Skin of body (tissue), 3 donors: ENCODE data around the gene DNAJB11. TPM values are rescaled to one million over a fixed set of nuclear protein-coding genes. Genes with fewer than 3 reads are reported as not detected.
"Not testable (repeated sequence)": the region's sequence is repeated elsewhere in the genome, so short reads cannot be mapped to it uniquely, and the experiment has no call there.

Experiments used
- DNase-seq: peaks from one replicate; lab custom pipeline; 2025; lab: John Stamatoyannopoulos, UW
- small RNA-seq: library from RNA; depleted of rRNA; stranded (forward); fragments of <200 nt; gene quantifications from one replicate; pipeline ENCODE3, GENCODE V24; 2014; ENCODE audit warnings: low replicate concordance
- total RNA-seq: library from RNA; depleted of rRNA; stranded (reverse); fragments of >200 nt; gene quantifications from one replicate; pipeline ENCODE4 v1.2.3, GENCODE V29; 2014

DNAJB11 gene
- total RNA-seq, 1 donor from 2014 or later: 39.3 TPM

GRCh38 chr3:186617036-186617946 lies 46.8 kb downstream of the DNAJB11 start:
- peak; percentile 45 for DNase-seq

- no peak for DNase-seq
Observed at GRCh38 chr3:186618318-186618938, 47.9 kb downstream of the DNAJB11 start.

GRCh38 chr3:186619787-186620212 lies 49.3 kb downstream of the DNAJB11 start:
- no peak for DNase-seq

- no peak for DNase-seq
Observed at GRCh38 chr3:186620213-186621092, 49.9 kb downstream of the DNAJB11 start.

GRCh38 chr3:186621894-186622650 lies 51.6 kb downstream of the DNAJB11 start:
- no peak for DNase-seq

- no peak for DNase-seq
Observed at GRCh38 chr3:186622651-186623310, 52.3 kb downstream of the DNAJB11 start.

- no peak for DNase-seq
Observed at GRCh38 chr3:186624598-186624997, 54.1 kb downstream of the DNAJB11 start.

GRCh38 chr3:186625600-186626042 lies 55.1 kb downstream of the DNAJB11 start:
- DNase-seq: no peak

GRCh38 chr3:186626254-186626847 lies 55.8 kb downstream of the DNAJB11 start:
- DNase-seq: no peak

- DNase-seq: no peak
Observed at GRCh38 chr3:186627852-186628414, 57.4 kb downstream of the DNAJB11 start.

- DNase-seq: no peak
Observed at GRCh38 chr3:186628756-186629155, 58.2 kb downstream of the DNAJB11 start.

- DNase-seq: no peak
Observed at GRCh38 chr3:186630950-186631641, 60.6 kb downstream of the DNAJB11 start.

- DNase-seq: no peak
Observed at GRCh38 chr3:186633481-186633880, 63.0 kb downstream of the DNAJB11 start.

GRCh38 chr3:186634207-186634606 lies 63.7 kb downstream of the DNAJB11 start:
- DNase-seq: not testable (repeated sequence)

Small RNA genes within 50 kb of the gene (small RNA-seq; reads per million reads assigned to genes)
- gene RF00017: not detected

Other genes starting within 250 kb of the DNAJB11 start
- 2.9 TPM for gene DGKG, start 208.5 kb upstream of the DNAJB11 start, total RNA-seq
- 0.99 TPM for gene CRYGS, start 26.3 kb upstream of the DNAJB11 start, total RNA-seq
- gene TBCCD1, start 3.4 kb upstream of the DNAJB11 start, total RNA-seq: 13.9 TPM
- not detected for gene AHSG, start 42.3 kb downstream of the DNAJB11 start, total RNA-seq
- gene FETUB, start 69.7 kb downstream of the DNAJB11 start, total RNA-seq: 0.49 TPM
- not detected for gene HRG, start 95.3 kb downstream of the DNAJB11 start, total RNA-seq
- not detected for gene KNG1, start 146.6 kb downstream of the DNAJB11 start, total RNA-seq
- gene EIF4A2, start 212.9 kb downstream of the DNAJB11 start, total RNA-seq: 496 TPM
- gene RFC4, start 235.8 kb downstream of the DNAJB11 start, total RNA-seq: 18.7 TPM